Endothelial cell of umbilical vein (primary cell): ENCODE results near the gene ZNF3. TPM values are rescaled to one million over a fixed set of nuclear protein-coding genes. Genes with fewer than 3 reads are reported as not detected.

ENCODE experiments used
- BruUV-seq: library from RNA; stranded (reverse); fragments of 400-500 nt; replicated peaks from 2 replicates; lab custom pipeline; 2021; lab: Mats Ljungman, UMichigan
- CTCF ChIA-PET: fragments of 300-600, 350-600 bp; sonication (Branson Sonifier 250); formaldehyde crosslinking; loops from one replicate; lab custom pipeline; 2021; ENCODE audit warnings: antibody characterized with exemption, inconsistent platforms; lab: Charles Lee
- POLR2A ChIA-PET: fragments of 300-600, 350-600 bp; sonication (Branson Sonifier 250); formaldehyde crosslinking; loops from one replicate; lab custom pipeline; 2021; ENCODE audit warnings: antibody characterized with exemption, inconsistent platforms; lab: Charles Lee
- DNase-seq: peaks from one replicate; pipeline ENCODE4 v3.0.0-alpha.2; 2011; ENCODE audit warnings: low read depth, low spot score
- FAIRE-seq: peaks from 2 replicates; lab custom pipeline; 2011; peaks lifted over from hg19 to GRCh38; lab: Jason Lieb, UNC
- H2AFZ ChIP-seq: 2 replicates; pipeline ENCODE4 v1.6.0; 2012; ENCODE audit warnings: low read depth, low read length, control low read depth, inconsistent platforms
- H3K27ac ChIP-seq: 2 replicates; pipeline ENCODE4 v1.5.1; 2011; ENCODE audit warnings: low read depth, mild to moderate bottlenecking, control low read depth, low read length, moderate library complexity; ENCODE audit not compliant: insufficient read depth
- H3K27me3 ChIP-seq, 2 experiments: 2 replicates each; pipeline versions ENCODE4 v1.6.0 to v1.6.1; 2011; ENCODE audit warnings: low read length in 2 of 2, mixed read lengths in 1 of 2; ENCODE audit not compliant: control insufficient read depth in 2 of 2, insufficient read depth in 2 of 2
- H3K36me3 ChIP-seq, 2 experiments: 2 replicates in 1 of 2; 3 replicates in 1 of 2; pipeline ENCODE4 v1.5.1; 2011; ENCODE audit warnings: low read length in 2 of 2, mild to moderate bottlenecking in 1 of 2, moderate library complexity in 1 of 2; ENCODE audit not compliant: control insufficient read depth in 2 of 2, insufficient read depth in 2 of 2; ENCODE audit errors: extremely low read depth in 1 of 2
- H3K4me1 ChIP-seq: 3 replicates; pipeline ENCODE4 v1.5.1; 2011; ENCODE audit warnings: mild to moderate bottlenecking, low read length; ENCODE audit not compliant: control insufficient read depth, insufficient read depth; ENCODE audit errors: extremely low read depth
- H3K4me2 ChIP-seq: 2 replicates; pipeline ENCODE4 v1.6.1; 2011; ENCODE audit warnings: low read length, control low read depth, mixed read lengths; ENCODE audit not compliant: insufficient read depth
- H3K4me3 ChIP-seq, 3 experiments: fragments of 200-600 bp in 1 of 3; sonication (generic), shearing (Covaris generic) in 1 of 3; replicated peaks in 1 of 3; 2 replicates each; pipeline ENCODE4 v1.5.1; 2011 to 2016; ENCODE audit warnings: control low read depth in 3 of 3, low read length in 3 of 3, mild to moderate bottlenecking in 2 of 3, inconsistent platforms in 1 of 3, low read depth in 1 of 3, moderate library complexity in 1 of 3; ENCODE audit not compliant: insufficient read depth in 1 of 3
- H3K79me2 ChIP-seq: 2 replicates; pipeline ENCODE4 v1.6.0; 2012; ENCODE audit warnings: low read length, inconsistent platforms; ENCODE audit not compliant: control insufficient read depth, insufficient read depth
- H3K9ac ChIP-seq: replicated peaks from 2 replicates; pipeline ENCODE3; 2011; ENCODE audit warnings: low read length, control low read depth; ENCODE audit not compliant: insufficient read depth; ENCODE audit errors: extremely low read depth
- H3K9me1 ChIP-seq: replicated peaks from 3 replicates; pipeline ENCODE4 v1.6.0; 2011; ENCODE audit warnings: mild to moderate bottlenecking, low read length; ENCODE audit not compliant: control insufficient read depth, insufficient read depth; ENCODE audit errors: extremely low read depth
- H3K9me3 ChIP-seq: replicated peaks from 2 replicates; pipeline ENCODE4 v1.5.1; 2012; ENCODE audit warnings: low read length, inconsistent platforms; ENCODE audit not compliant: control insufficient read depth, insufficient read depth
- H4K20me1 ChIP-seq: replicated peaks from 2 replicates; pipeline ENCODE3; 2011; ENCODE audit warnings: mild to moderate bottlenecking, low read length; ENCODE audit not compliant: control insufficient read depth, insufficient read depth; ENCODE audit errors: extremely low read depth
- CTCF ChIP-seq, 2 donors: IDR thresholded peaks; 1 replicate in 1 of 2; 2 replicates in 1 of 2; pipeline ENCODE4 v1.5.1; 2011; ENCODE audit warnings: low read length in 2 of 2, mild to moderate bottlenecking in 2 of 2, moderate library complexity in 2 of 2, control low read depth in 1 of 2, inconsistent platforms in 1 of 2, low read depth in 1 of 2; ENCODE audit not compliant: insufficient read depth in 1 of 2; ENCODE audit errors: extremely low read depth in 1 of 2
- EZH2 ChIP-seq: IDR thresholded peaks from 2 replicates; pipeline ENCODE4 v1.6.1; 2012; ENCODE audit warnings: borderline replicate concordance, low read depth, mild to moderate bottlenecking, moderate library complexity, low read length, inconsistent platforms; ENCODE audit not compliant: severe bottlenecking
- FOS ChIP-seq: IDR thresholded peaks from 2 replicates; pipeline ENCODE4 v1.6.1; 2011; ENCODE audit warnings: mild to moderate bottlenecking, low read length, moderate library complexity, borderline replicate concordance; ENCODE audit not compliant: insufficient read depth
- GATA2 ChIP-seq: IDR thresholded peaks from 2 replicates; pipeline ENCODE4 v1.7.0; 2011; ENCODE audit warnings: low read depth, mild to moderate bottlenecking, moderate library complexity, mixed read lengths, low read length; ENCODE audit not compliant: insufficient read length, insufficient read depth
- MAX ChIP-seq: IDR thresholded peaks from 2 replicates; pipeline ENCODE4 v1.6.1; 2011; ENCODE audit not compliant: insufficient read depth, insufficient read length
- POLR2A ChIP-seq: IDR thresholded peaks from 2 replicates; pipeline ENCODE4 v1.6.1; 2012; ENCODE audit warnings: low read depth, mild to moderate bottlenecking, control low read depth, low read length
- POLR2AphosphoS5 ChIP-seq: IDR thresholded peaks from 2 replicates; pipeline ENCODE4 v1.6.1; 2012; ENCODE audit warnings: low read depth, mild to moderate bottlenecking, control low read depth, low read length, moderate library complexity; ENCODE audit not compliant: insufficient read depth
- dilution Hi-C: fragments of 300-500 bp; cut with MboI; formaldehyde crosslinking; loops from one replicate; pipeline ENCODE4 v1.15.0; 2019; ENCODE audit warnings: low sequenced_read_pairs; ENCODE audit not compliant: extremely low pct_ligation_motif_present
- intact Hi-C: fragments of 100-400 bp; cut with micrococcal nuclease; formaldehyde crosslinking; loops from one replicate; pipeline ENCODE4 v1.10.0; 2022
- polyA plus RNA-seq, 4 experiments: library from polyadenylated mRNA; depleted of rRNA in 3 of 4; stranded (reverse) in 3 of 4; unstranded in 1 of 4; fragments of >200 nt; gene quantifications; 2 replicates each; pipeline versions ENCODE4 v1.2.1 to v1.2.3, GENCODE V29; 2011 to 2012; ENCODE audit warnings: missing spikeins in 1 of 4
- total RNA-seq: library from RNA; stranded (reverse); gene quantifications from 2 replicates; pipeline ENCODE4 v1.2.3, GENCODE V29; 2021

Gene ZNF3
- total and polyA plus RNA-seq, 2 donors (not counting 3 experiments of a cell fraction or from before 2014, with no cell fraction given) = 21.8 to 30.9 TPM

- peak overlapping the region; percentile 94 for H3K27ac ChIP-seq
- BruUV-seq = no TSS peak
- DNase-seq (no peak), FAIRE-seq (no peak)
- H3K4me1 ChIP-seq = peaks cover 37% of the 10 kb centered on the region
- intact Hi-C loops = loop anchor here (10.0 kb wide), 1 partner anchor 171 kb away; the partner anchor contains the start of gene TRIM4
- dilution Hi-C loops = no loop called here
- H3K9ac ChIP-seq = no peak overlapping the region
- H3K9me3 ChIP-seq = no peaks in the 10 kb centered on the region
- H2AFZ ChIP-seq = no peak overlapping the region
- no peak overlapping the region for H3K4me2 ChIP-seq
- H4K20me1 ChIP-seq = no peaks in the 10 kb centered on the region
- no peaks in the 10 kb centered on the region for H3K27me3 ChIP-seq
- no peaks in the 10 kb centered on the region for H3K9me1 ChIP-seq
- H3K36me3 ChIP-seq = peaks cover 0 to 3% of the 10 kb centered on the region in 2 experiments
- POLR2A ChIA-PET = no interaction called here
- CTCF ChIA-PET = no interaction called here
- TF ChIP-seq GATA2 (no peak), EZH2 (no peak), POLR2AphosphoS5 (no peak), FOS (no peak), MAX (no peak), CTCF (IDR thresholded peaks at IDR 0.05; ENCODE audit: extremely low read depth in 1 of 2, insufficient read depth in 1 of 2, low read depth in 1 of 2, low read length in 2 of 2) (no peak), POLR2A (no peak)
- peaks cover 24% of the 10 kb centered on the region for H3K79me2 ChIP-seq
- no peak overlapping the region for H3K4me3 ChIP-seq
Observed at GRCh38 chr7:100085515-100085914, 4.0 kb upstream of the ZNF3 start.
